Transverse colon (tissue), 4 donors: Measurements from ENCODE around the gene TMEM205. TPM values are rescaled to one million over a fixed set of nuclear protein-coding genes. Genes with fewer than 3 reads are reported as not detected.
A peak's percentile ranks its signal among the peaks of the same experiment; 100 is the strongest.

Source experiments
- DNase-seq: peaks from one replicate; pipeline ENCODE4 v3.0.0-alpha.2; 2019
- H3K27ac ChIP-seq, 4 donors: fragments of 200-600 bp; sonication (generic); 2 replicates each; pipeline ENCODE4 v1.5.1; 2016 to 2018; ENCODE audit warnings: inconsistent platforms in 4 of 4
- H3K27me3 ChIP-seq: fragments of 200-600 bp; sonication (generic); 2 replicates; pipeline ENCODE4 v1.5.1; 2017; ENCODE audit warnings: inconsistent platforms
- H3K36me3 ChIP-seq, 4 donors: fragments of 200-600 bp; sonication (generic); 2 replicates each; pipeline ENCODE4 v1.5.1; 2017 to 2019; ENCODE audit warnings: inconsistent platforms in 4 of 4
- H3K4me1 ChIP-seq, 4 donors: fragments of 200-600 bp; sonication (generic); 2 replicates each; pipeline ENCODE4 v1.5.1; 2017 to 2020; ENCODE audit warnings: inconsistent platforms in 4 of 4
- H3K4me3 ChIP-seq, 4 donors: fragments of 200-600 bp; sonication (generic); 1 replicate in 1 of 4; 2 replicates in 3 of 4; pipeline versions ENCODE4 v1.5.1 to v1.6.1; 2017 to 2019; ENCODE audit warnings: inconsistent platforms in 4 of 4
- H3K9me3 ChIP-seq, 2 donors: fragments of 200-600 bp; sonication (generic); 2 replicates each; pipeline ENCODE4 v1.5.1; 2017 to 2019; ENCODE audit warnings: inconsistent platforms in 2 of 2
- EP300 ChIP-seq: sonication (generic); formaldehyde crosslinking; IDR thresholded peaks from one replicate; pipeline ENCODE4 v1.6.1; 2017; ENCODE audit warnings: antibody characterized with exemption, low read depth
- POLR2A ChIP-seq: fragments of 450-650 bp; IDR thresholded peaks from one replicate; pipeline ENCODE4 v1.6.1; 2016; ENCODE audit warnings: antibody characterized with exemption, mild to moderate bottlenecking, moderate library complexity
- POLR2AphosphoS5 ChIP-seq, 3 donors: sonication (generic); formaldehyde crosslinking; IDR thresholded peaks; one replicate each; pipeline ENCODE4 v1.6.1; 2016; ENCODE audit warnings: antibody characterized with exemption in 3 of 3
- WGBS, 2 donors: methylation state at CpG; one replicate each; pipeline ENCODE4 v1.1.5; 2018; ENCODE audit warnings: low coverage in 1 of 2; 5-methylcytosine and 5-hydroxymethylcytosine counted together
- in situ Hi-C, 4 donors: fragments of 200-750 bp; cut with MboI; loops; one replicate each; pipeline versions ENCODE4 v1.15.0 to v1.15.1; 2017; ENCODE audit warnings: low sequenced_read_pairs in 3 of 4, low pct_ligation_motif_present in 1 of 4, low pct_unique_long_range_greater_than_20kb in 1 of 4
- intact Hi-C: fragments of 100-400 bp; cut with DNase I; formaldehyde crosslinking; loops from one replicate; pipeline ENCODE4 v1.15.1; 2023; ENCODE audit warnings: low total_unique reads
- total RNA-seq, 4 donors: library from RNA; depleted of rRNA; stranded (reverse); fragments of >200 nt; gene quantifications; one replicate each; pipeline ENCODE4 v1.1.0, GENCODE V29; 2016
- TF ChIP-seq, protein P1 (sequence below), 5 experiments: fragments of 200-600 bp in 3 of 5; fragments of 450-650 bp in 2 of 5; sonication (generic) in 3 of 5; IDR thresholded peaks; 1 replicate in 2 of 5; 2 replicates in 3 of 5; pipeline ENCODE4 v1.5.1; 2016 to 2017; ENCODE audit warnings: antibody characterized with exemption in 5 of 5, inconsistent platforms in 3 of 5, mild to moderate bottlenecking in 2 of 5, moderate library complexity in 1 of 5

The TMEM205 gene
- total RNA-seq, 4 donors from 2014 or later: 18.7 to 163 (median 88.4) TPM

DNA sequence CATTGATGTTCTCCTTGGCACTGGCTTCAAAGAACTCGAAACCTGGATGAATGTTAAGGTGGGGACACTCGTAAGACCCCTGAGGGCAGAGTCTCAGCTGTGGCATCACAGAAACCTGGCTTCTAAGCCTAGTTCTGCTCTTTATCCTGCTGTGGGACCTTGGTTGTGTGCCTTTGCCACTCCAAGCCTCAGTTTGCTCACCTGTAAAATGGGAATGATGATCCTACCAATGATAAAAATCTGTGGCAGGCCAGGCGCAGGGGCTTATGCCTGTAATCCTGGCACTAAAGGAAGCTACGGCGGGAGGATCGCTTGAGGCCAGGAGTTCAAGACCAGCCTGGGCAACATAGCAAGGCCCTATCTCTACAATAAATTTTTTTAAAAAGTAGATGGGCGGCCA is 20.5 kb downstream of the TMEM205 start:
- no peak for DNase-seq
- Histone ChIP-seq H3K27ac (no peak overlapping the region), H3K27me3 (no peaks in the 10 kb centered on the region), H3K4me3 (no peak overlapping the region), H3K36me3 (peaks cover 0 to 8% (median 0%) of the 10 kb centered on the region in 4 donors), H3K9me3 (no peaks in the 10 kb centered on the region), H3K4me1 (peaks cover 13 to 28% (median 17%) of the 10 kb centered on the region in 4 donors)
- TF ChIP-seq, protein P1, sequence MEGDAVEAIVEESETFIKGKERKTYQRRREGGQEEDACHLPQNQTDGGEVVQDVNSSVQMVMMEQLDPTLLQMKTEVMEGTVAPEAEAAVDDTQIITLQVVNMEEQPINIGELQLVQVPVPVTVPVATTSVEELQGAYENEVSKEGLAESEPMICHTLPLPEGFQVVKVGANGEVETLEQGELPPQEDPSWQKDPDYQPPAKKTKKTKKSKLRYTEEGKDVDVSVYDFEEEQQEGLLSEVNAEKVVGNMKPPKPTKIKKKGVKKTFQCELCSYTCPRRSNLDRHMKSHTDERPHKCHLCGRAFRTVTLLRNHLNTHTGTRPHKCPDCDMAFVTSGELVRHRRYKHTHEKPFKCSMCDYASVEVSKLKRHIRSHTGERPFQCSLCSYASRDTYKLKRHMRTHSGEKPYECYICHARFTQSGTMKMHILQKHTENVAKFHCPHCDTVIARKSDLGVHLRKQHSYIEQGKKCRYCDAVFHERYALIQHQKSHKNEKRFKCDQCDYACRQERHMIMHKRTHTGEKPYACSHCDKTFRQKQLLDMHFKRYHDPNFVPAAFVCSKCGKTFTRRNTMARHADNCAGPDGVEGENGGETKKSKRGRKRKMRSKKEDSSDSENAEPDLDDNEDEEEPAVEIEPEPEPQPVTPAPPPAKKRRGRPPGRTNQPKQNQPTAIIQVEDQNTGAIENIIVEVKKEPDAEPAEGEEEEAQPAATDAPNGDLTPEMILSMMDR (IDR thresholded peaks at IDR 0.05): no peak
- TF ChIP-seq POLR2A: no peak
- intact Hi-C loops (no loop called here), in situ Hi-C loops (no loop called here)
- WGBS, 2 donors: 94 to 96% methylated on average over 5 to 7 of the region's 7 CpGs

- Histone ChIP-seq H3K27ac (peak overlapping the region; percentile 65 to 78 (median 74)), H3K9me3 (no peaks in the 10 kb centered on the region), H3K4me1 (peaks cover 13 to 28% (median 17%) of the 10 kb centered on the region in 4 donors), H3K4me3 (no peak overlapping the region), H3K36me3 (peaks cover 0 to 8% (median 0%) of the 10 kb centered on the region in 4 donors), H3K27me3 (no peaks in the 10 kb centered on the region)
- DNase-seq: no peak
- intact Hi-C loops (no loop called here), in situ Hi-C loops (no loop called here)
- TF ChIP-seq, protein P1 (IDR thresholded peaks at IDR 0.05): no peak
- TF ChIP-seq EP300 (no peak), POLR2A (no peak), POLR2AphosphoS5 (IDR thresholded peaks at IDR 0.05) (no peak)
- WGBS, 2 donors: 33 to 74% methylated on average over 1 to 11 of the region's 17 CpGs
Observed at GRCh38 chr19:11324748-11325389, 21.2 kb downstream of the TMEM205 start.

DNA sequence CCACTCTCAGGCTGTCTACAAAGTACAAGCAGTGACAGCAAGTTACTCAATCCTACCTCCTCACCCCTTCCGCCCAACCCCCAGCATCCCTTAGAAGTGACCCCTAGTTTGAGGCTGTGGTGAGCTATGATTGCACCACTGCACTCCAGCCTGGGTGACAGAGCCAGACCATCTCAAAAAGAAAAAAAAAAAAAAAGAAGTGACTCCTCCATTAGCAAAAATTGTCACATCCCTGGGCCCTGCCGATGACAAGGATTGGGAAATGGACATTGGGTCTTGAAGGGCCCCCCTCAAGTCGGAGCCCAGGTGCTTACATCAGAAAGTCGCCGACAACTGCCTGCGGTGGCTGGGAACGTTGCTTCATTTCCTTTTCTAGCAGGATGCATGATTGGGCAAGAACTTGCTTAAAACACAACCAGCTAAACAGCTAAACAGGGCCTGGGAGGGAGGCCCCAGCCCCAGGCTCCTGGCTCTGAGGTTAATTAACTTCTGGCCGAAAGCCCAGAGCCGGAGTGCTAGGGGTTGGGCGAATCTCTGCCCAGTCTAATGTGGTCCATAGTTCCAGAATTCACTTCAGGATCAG is 21.9 kb downstream of the TMEM205 start:
- no peak overlapping the region for H3K4me3 ChIP-seq
- intact Hi-C loops: no loop called here
- in situ Hi-C loops: no loop called here

GRCh38 chr19:11323601-11324078 is 22.4 kb downstream of the TMEM205 start:
- Histone ChIP-seq H3K4me3 (no peak overlapping the region), H3K27ac (peak overlapping the region; percentile 65 to 78 (median 74)), H3K4me1 (peaks cover 13 to 39% (median 20%) of the 10 kb centered on the region in 4 donors), H3K36me3 (peaks cover 0 to 8% (median 0%) of the 10 kb centered on the region in 4 donors), H3K27me3 (no peaks in the 10 kb centered on the region), H3K9me3 (no peaks in the 10 kb centered on the region)
- WGBS, 2 donors: 29 to 72% methylated on average over 1 to 5 of the region's 5 CpGs
- in situ Hi-C loops (no loop called here), intact Hi-C loops (no loop called here)
- DNase-seq: no peak
- TF ChIP-seq POLR2AphosphoS5 (IDR thresholded peaks at IDR 0.05): no peak
- no peak for TF ChIP-seq EP300
- TF ChIP-seq, protein P1 (IDR thresholded peaks at IDR 0.05): no peak
- no peak for TF ChIP-seq POLR2A

More for the DNA sequence above, 21.9 kb downstream of the TMEM205 start:
- 8 to 15% methylated on average over 6 to 9 of the region's 10 CpGs for WGBS, 2 donors
- H3K27me3 ChIP-seq: no peaks in the 10 kb centered on the region
- DNase-seq: peak; percentile 81
- H3K4me1 ChIP-seq: peaks cover 13 to 35% (median 19%) of the 10 kb centered on the region in 4 donors
- H3K9me3 ChIP-seq: no peaks in the 10 kb centered on the region
- peaks cover 0 to 8% (median 0%) of the 10 kb centered on the region in 4 donors for H3K36me3 ChIP-seq
- peak overlapping the region; percentile 65 to 78 (median 74) for H3K27ac ChIP-seq
- peak in 2 of 3 donors; percentile 56 to 61 for TF ChIP-seq POLR2AphosphoS5 (IDR thresholded peaks at IDR 0.05)
- TF ChIP-seq, protein P1 (IDR thresholded peaks at IDR 0.05): no peak
- TF ChIP-seq EP300: no peak
